HG02884 (cell line): ENCODE results near the gene NKTR.
"Not testable (repeated sequence)": the region's sequence is repeated elsewhere in the genome, so short reads cannot be mapped to it uniquely, and the experiment has no call there.

Experiments used
- ATAC-seq: cut with Tn5 transposase; IDR thresholded peaks from one replicate; pipeline ENCODE4 v1.9.1; 2021; ENCODE audit warnings: mild to moderate bottlenecking, moderate library complexity; ENCODE audit not compliant: unreplicated experiment

Gene NKTR

DNA sequence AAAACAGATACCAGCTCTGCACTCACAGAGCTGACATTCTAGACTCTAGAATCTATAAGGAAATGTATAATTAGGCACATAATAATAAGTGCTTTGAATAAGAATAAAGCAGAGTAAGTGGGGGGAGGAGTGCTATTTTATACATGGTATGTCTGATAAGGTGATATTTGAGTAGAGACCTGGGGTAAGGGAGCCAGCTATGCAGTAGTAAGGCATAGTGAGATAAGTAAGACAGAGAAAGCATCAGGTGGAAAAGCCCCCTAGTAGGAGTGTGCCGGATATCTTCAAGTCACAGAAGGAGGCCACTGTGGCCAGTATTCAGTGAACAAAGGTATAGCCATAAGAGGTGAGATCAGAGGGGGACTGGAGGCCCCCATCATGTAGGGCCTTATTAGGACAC lies 6.9 kb upstream of the NKTR start:
- ATAC-seq: no peak

- ATAC-seq: no peak
Measured at GRCh38 chr3:42595682-42596081, 4.8 kb upstream of the NKTR start.

DNA sequence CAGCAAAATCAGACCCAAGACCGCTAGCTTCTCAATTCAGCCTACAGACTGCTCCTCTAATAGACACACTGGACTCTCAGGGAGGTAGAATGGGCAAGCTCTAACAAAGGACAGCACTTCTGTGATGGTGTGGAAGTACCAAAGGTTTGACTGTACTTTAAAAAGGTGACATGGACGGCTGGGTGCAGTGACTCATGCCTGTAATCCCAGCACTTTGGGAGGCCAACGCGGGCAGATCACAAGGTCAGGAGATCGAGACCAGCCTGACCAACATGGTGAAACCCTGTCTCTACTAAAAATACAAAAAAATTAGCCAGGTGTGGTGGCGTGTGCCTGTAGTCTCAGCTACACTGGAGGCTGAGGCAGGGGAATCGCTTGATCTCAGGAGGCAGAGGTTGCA lies 3.4 kb upstream of the NKTR start:
- not testable (repeated sequence) for ATAC-seq

- peak; percentile 18 for ATAC-seq
Measured at GRCh38 chr3:42600958-42601675, 631 bp downstream of the NKTR start.

DNA sequence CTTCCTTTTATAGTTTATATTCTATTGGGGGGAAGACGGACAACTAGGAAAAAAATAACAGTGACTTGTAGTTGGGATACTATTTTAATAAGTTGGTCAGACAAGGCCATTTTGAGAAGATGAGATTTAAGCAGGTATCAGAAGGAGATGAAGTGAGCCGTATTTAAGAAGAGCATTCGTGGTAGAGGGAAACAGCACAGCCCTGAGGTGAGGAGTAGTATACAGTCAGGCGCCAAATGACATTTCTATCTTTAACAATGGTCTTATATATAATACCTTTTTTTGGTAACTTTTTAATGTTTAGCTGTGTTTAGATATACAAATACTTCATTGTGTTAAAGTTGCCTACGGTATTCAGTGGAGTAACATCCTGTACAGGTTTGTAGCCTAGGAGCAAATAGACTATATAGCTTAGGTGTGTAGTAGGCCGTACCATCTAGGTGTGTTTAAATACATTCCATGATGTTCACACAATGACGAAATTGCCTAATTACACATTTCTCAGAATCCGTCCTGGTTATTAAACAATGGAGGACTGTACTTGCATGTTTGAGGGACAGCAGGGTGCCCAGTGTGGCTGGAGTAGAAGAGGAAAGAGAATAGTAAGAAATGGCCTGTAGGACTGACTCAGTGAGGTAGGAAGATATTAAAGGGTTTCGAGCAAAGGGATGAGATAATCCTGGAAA lies 1.6 kb downstream of the NKTR start:
- ATAC-seq: no peak

GRCh38 chr3:42602961-42603360 lies 2.5 kb downstream of the NKTR start:
- ATAC-seq: no peak

GRCh38 chr3:42605546-42606173 lies 5.2 kb downstream of the NKTR start:
- no peak for ATAC-seq

- ATAC-seq: no peak
Measured at GRCh38 chr3:42608581-42608980, 8.1 kb downstream of the NKTR start.

- ATAC-seq: no peak
Measured at GRCh38 chr3:42610976-42611375, 10.5 kb downstream of the NKTR start.

- no peak for ATAC-seq
Measured at GRCh38 chr3:42612217-42612616, 11.7 kb downstream of the NKTR start.

DNA sequence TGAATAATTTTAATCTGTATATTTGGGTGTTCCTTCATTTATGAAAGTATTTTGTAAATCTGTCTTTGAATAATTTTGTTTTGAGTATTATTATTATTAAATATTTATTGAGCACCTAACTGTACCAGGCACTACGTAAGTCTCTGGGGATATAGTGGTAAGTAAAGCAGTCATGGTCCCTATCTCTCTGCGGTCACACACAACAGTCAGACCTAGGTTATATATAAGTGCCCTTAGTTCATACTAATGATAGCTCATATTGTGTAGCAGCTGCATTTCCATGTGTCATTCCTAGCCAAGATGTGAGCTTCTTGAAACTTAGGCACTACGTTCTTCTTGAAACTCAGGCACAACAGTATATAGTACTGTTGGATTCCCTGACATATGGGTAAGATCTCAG lies 12.4 kb downstream of the NKTR start:
- no peak for ATAC-seq

- no peak for ATAC-seq
Measured at GRCh38 chr3:42613462-42613861, 13.0 kb downstream of the NKTR start.

- no peak for ATAC-seq
Measured at GRCh38 chr3:42631620-42632019, 31.1 kb downstream of the NKTR start.

- no peak for ATAC-seq
Measured at GRCh38 chr3:42632146-42632545, 31.7 kb downstream of the NKTR start.

DNA sequence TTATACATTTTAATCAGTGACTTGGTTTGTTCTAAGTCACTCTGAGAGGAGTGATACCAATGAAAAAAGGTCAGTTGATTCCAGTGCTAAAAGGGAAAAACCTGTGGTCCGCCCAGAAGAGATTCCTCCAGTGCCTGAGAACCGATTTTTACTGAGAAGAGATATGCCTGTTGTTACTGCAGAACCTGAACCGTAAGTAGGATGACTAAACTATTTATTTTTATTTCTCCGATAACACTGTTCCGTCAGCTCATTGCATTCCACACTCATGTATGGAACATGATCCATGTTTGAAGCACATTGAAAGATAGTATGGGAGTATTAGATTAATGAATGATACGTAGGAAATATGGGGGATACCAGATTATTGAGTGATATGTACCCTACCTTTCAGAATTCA lies 33.1 kb downstream of the NKTR start:
- ATAC-seq: no peak

DNA sequence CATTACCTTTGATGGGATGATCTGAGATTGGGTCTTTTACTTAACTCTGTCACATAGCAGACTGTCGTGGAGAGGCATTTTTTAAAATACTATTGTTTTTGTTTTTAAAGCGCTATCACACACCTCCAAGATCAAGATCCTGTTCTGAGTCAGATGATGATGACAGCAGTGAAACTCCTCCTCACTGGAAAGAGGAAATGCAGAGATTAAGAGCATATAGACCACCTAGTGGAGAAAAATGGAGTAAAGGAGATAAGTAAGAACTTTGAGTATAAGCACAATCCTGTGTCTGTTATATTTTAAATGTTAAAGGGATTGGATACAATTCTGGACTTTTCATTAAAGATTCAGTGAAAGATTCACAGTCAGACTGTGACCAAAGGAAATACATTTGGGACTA lies 34.6 kb downstream of the NKTR start:
- ATAC-seq: no peak

DNA sequence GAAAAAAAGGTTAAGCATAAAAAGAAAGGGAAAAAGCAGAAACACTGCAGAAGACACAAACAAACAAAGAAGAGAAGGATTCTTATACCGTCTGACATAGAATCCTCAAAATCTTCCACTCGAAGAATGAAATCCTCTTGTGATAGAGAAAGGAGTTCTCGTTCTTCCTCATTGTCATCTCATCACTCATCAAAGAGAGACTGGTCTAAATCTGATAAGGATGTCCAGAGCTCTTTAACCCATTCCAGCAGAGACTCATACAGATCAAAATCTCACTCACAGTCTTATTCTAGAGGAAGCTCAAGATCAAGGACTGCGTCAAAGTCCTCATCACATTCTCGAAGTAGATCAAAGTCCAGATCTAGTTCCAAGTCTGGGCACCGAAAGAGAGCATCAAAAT lies 36.5 kb downstream of the NKTR start:
- ATAC-seq: no peak

DNA sequence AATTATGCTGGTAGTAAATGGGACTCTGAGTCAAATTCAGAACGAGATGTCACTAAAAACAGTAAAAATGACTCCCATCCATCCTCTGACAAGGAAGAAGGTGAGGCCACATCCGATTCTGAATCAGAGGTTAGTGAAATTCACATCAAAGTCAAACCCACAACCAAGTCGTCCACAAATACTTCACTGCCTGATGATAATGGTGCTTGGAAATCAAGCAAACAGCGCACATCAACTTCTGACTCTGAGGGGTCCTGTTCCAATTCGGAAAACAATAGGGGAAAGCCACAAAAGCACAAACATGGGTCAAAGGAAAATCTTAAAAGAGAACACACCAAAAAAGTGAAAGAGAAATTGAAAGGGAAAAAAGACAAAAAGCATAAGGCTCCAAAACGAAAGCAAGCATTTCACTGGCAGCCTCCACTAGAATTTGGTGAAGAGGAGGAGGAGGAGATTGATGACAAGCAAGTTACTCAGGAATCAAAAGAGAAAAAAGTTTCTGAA lies 37.9 kb downstream of the NKTR start:
- ATAC-seq: peak; percentile 48

- no peak for ATAC-seq
Measured at GRCh38 chr3:42639192-42639591, 38.7 kb downstream of the NKTR start.

DNA sequence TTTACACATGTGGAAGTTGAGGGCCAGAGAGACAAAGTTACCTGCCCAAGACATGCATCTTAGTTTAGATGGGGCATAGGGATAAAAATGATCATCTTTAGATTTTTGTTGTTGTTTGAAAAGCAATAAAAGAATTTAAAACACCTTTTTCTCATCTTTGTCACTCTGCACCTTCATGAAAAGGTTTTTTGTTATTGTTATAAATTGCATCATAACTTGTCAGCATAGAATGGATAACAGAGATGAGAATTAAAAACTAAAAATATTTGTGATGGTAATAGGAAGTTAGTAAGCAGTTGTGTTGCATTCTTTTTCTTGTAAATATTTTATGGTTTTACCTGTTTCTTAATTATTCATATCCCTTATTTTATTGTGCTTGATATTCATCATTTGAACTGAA lies 39.6 kb downstream of the NKTR start:
- no peak for ATAC-seq

GRCh38 chr3:42640771-42641370 lies 40.4 kb downstream of the NKTR start:
- no peak for ATAC-seq
